ENCODE results near the gene HAUS7.

GRCh38 chrX:153443476-153444332 is 26.7 kb downstream of the HAUS7 start:
- no peak for TF ChIP-seq ELF4 (IDR thresholded peaks at IDR 0.05)
- no peak for TF ChIP-seq CTBP1 (IDR thresholded peaks at IDR 0.05; ENCODE audit: borderline replicate concordance)
- TF ChIP-seq L3MBTL2 (conservative IDR thresholded peaks at IDR 0.05), result no peak
- TF ChIP-seq SUZ12 (IDR thresholded peaks at IDR 0.05), result no peak
- TF ChIP-seq NFRKB (IDR thresholded peaks at IDR 0.05), result no peak
- TF ChIP-seq BHLHE40 (IDR thresholded peaks at IDR 0.05; ENCODE audit: borderline replicate concordance), result no peak
- TF ChIP-seq FOXM1 (IDR thresholded peaks at IDR 0.05; ENCODE audit: borderline replicate concordance), result no peak

Measured in HEK293T (cell line).